Measurements from ENCODE around the gene DHCR24. TPM values are rescaled to one million over a fixed set of nuclear protein-coding genes. Genes with fewer than 3 reads are reported as not detected.

The DHCR24 gene
- polyA plus RNA-seq, 1 experiment: 60.5 TPM

GRCh38 chr1:54819733-54820132 lies 67.3 kb downstream of the DHCR24 start:
- H3K9me3 ChIP-seq (ENCODE audit: control insufficient read depth, insufficient read depth, low read length): peaks cover 5% of the 10 kb centered on the region; the same call in 1 of the 2 replicates
- no peak overlapping the region for H3K27ac ChIP-seq (ENCODE audit: low read depth, low read length)
- H3K27me3 ChIP-seq (ENCODE audit: control insufficient read depth, insufficient read depth, low read length): peaks cover 21% of the 10 kb centered on the region
- POLR2A ChIA-PET: interaction anchor here (0.5 kb wide), 1 partner anchor 330 kb away, joined by 5 read pairs; no protein-coding TSS in a partner anchor
- DNase-seq (ENCODE audit: low read depth, low spot score): no peak
- TF ChIP-seq CTCF (IDR thresholded peaks at IDR 0.05; ENCODE audit: low read depth, low read length): no peak
- CTCF ChIA-PET: no interaction called here
- H3K4me3 ChIP-seq (ENCODE audit: low read depth, low read length): no peak overlapping the region

- CTCF ChIA-PET: interaction anchor here (1.8 kb wide), 1 partner anchor 125 kb away, joined by 5 read pairs; no protein-coding TSS in a partner anchor
- Histone ChIP-seq H3K27me3 (ENCODE audit: control insufficient read depth, insufficient read depth, low read length) (peaks cover 24% of the 10 kb centered on the region), H3K27ac (ENCODE audit: low read depth, low read length) (no peak overlapping the region), H3K4me3 (ENCODE audit: low read depth, low read length) (no peak overlapping the region), H3K9me3 (ENCODE audit: control insufficient read depth, insufficient read depth, low read length) (peaks cover 4% of the 10 kb centered on the region)
- no peak for TF ChIP-seq CTCF (IDR thresholded peaks at IDR 0.05; ENCODE audit: low read depth, low read length)
- POLR2A ChIA-PET: interaction anchor here (0.5 kb wide), 1 partner anchor 330 kb away, joined by 5 read pairs; no protein-coding TSS in a partner anchor
- DNase-seq (ENCODE audit: low read depth, low spot score): no peak
Observed at GRCh38 chr1:54819195-54819536, 67.8 kb downstream of the DHCR24 start.

- TF ChIP-seq CTCF (IDR thresholded peaks at IDR 0.05; ENCODE audit: low read depth, low read length): no peak
- ChIA-PET CTCF (interaction anchor here (1.8 kb wide), 1 partner anchor 126 kb away, joined by 5 read pairs; no protein-coding TSS in a partner anchor), POLR2A (no interaction called here)
- H3K9me3 ChIP-seq (ENCODE audit: control insufficient read depth, insufficient read depth, low read length): no peaks in the 10 kb centered on the region; the same call in 1 of the 2 replicates
- H3K27ac ChIP-seq (ENCODE audit: low read depth, low read length): no peak overlapping the region
- H3K4me3 ChIP-seq (ENCODE audit: low read depth, low read length): no peak overlapping the region
- peaks cover 27% of the 10 kb centered on the region for H3K27me3 ChIP-seq (ENCODE audit: control insufficient read depth, insufficient read depth, low read length)
- DNase-seq (ENCODE audit: low read depth, low spot score): no peak
Observed at GRCh38 chr1:54818461-54819194, 68.4 kb downstream of the DHCR24 start.

GRCh38 chr1:54816951-54817350 lies 70.0 kb downstream of the DHCR24 start:
- CTCF ChIA-PET: no interaction called here

More at GRCh38 chr1:54816951-54817350, 70.0 kb downstream of the DHCR24 start:
- Histone ChIP-seq H3K27ac (ENCODE audit: low read depth, low read length) (no peak overlapping the region), H3K4me3 (ENCODE audit: low read depth, low read length) (no peak overlapping the region), H3K27me3 (ENCODE audit: control insufficient read depth, insufficient read depth, low read length) (peaks cover 41% of the 10 kb centered on the region), H3K9me3 (ENCODE audit: control insufficient read depth, insufficient read depth, low read length) (no peaks in the 10 kb centered on the region; the same call in 1 of the 2 replicates)
- DNase-seq (ENCODE audit: low read depth, low spot score): no peak
- POLR2A ChIA-PET: no interaction called here
- TF ChIP-seq CTCF (IDR thresholded peaks at IDR 0.05; ENCODE audit: low read depth, low read length): no peak

Measured in AG04450 (cell line).